NCI-H2196 treated with DMSO at 0.1 percent for 48 hours (cell line): ENCODE measurements around the gene SEC24C.
"Not testable (repeated sequence)": the region's sequence is repeated elsewhere in the genome, so short reads cannot be mapped to it uniquely, and the experiment has no call there.

Experiments used
- DNase-seq: peaks from one replicate; lab custom pipeline; 2025; ENCODE audit not compliant: unreplicated experiment; lab: John Stamatoyannopoulos, UW

Gene SEC24C

DNA sequence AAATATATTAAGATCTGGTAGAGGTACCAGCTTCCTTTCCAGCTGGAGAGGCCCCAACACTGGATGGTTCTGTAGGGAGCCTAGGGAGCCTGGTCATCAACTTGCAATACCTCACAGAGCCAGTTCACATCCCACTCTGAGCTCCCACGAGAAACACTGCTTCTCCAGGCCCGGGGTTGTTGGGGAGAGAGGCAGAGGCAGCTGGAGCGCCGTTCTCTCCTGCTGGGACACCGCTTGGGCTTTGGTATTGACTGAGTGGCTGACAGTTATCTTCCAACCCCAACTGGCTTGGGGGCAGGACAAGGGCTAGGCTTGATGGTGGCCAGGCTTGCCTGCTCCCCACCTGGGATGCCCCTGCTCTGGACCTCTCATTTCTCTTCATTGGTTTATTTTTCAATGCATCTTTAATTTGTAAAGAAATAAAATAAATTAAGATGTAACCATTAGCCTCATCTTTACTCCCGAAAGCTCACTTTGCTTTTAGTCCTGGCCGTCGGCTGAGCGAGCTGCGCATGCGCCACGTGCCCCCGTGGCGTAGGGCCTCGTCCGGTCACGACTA is 27.6 kb downstream of the SEC24C start:
- DNase-seq = no peak

DNA sequence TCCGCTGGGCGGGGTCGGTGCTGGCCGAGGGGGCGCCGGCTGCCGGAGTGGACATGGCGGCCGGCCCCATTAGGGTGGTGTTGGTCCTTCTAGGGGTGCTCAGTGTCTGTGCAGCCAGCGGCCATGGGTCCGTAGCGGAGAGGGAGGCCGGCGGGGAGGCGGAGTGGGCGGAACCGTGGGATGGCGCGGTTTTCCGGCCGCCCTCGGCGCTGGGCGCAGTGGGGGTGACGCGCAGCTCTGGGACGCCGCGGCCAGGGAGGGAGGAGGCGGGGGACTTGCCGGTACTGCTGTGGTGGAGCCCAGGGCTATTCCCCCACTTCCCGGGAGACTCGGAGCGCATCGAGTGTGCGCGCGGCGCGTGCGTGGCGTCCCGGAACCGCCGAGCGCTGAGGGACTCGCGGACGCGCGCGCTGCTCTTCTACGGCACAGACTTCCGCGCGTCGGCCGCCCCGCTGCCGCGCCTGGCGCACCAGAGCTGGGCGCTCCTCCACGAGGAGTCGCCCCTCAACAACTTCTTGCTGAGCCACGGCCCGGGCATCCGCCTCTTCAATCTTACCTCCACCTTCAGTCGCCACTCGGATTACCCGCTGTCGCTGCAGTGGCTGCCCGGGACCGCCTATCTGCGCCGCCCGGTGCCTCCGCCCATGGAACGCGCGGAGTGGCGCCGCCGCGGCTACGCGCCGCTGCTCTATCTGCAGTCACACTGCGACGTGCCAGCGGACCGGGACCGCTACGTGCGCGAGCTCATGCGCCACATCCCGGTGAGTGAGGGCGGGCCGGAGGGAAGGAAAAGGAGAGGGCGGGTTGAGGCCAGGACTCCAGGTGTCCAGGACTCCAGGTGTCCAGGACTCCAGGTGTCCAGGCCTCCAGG is 28.3 kb downstream of the SEC24C start:
- peak; percentile 66 for DNase-seq

GRCh38 chr10:73773152-73773879 is 29.1 kb downstream of the SEC24C start:
- no peak for DNase-seq

GRCh38 chr10:73774637-73775036 is 30.5 kb downstream of the SEC24C start:
- no peak for DNase-seq

GRCh38 chr10:73779018-73779417 is 34.8 kb downstream of the SEC24C start:
- no peak for DNase-seq

DNA sequence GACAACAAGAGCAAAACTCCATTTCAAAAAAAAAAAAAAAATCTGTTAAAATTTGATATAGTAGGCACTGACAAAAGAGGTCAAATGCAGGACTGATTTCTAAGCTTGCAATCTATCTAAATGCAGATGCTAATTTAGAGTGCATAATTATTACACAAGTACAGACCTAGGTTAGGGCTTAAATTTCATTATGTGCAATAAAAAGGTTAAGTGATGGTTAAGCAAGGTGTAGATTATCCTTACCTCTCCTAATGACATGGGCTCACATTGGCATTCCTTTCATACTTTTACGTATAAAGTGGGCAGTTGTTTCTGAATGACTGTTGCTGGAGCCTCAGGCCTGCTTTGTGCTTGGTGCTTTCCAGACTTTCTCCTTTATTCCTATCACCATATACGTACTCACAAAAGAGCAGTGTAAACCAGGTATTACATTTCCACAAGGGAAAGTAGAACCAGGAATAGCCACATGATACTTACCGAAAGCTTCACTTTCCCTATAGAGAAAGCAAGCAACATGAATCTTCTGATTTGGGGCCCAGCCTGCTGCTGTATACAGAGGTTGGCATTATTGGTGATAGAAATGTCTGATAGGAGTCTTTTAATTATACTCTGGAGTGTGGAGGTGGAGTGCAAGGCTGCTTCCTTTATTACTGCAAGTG is 35.5 kb downstream of the SEC24C start:
- no peak for DNase-seq

DNA sequence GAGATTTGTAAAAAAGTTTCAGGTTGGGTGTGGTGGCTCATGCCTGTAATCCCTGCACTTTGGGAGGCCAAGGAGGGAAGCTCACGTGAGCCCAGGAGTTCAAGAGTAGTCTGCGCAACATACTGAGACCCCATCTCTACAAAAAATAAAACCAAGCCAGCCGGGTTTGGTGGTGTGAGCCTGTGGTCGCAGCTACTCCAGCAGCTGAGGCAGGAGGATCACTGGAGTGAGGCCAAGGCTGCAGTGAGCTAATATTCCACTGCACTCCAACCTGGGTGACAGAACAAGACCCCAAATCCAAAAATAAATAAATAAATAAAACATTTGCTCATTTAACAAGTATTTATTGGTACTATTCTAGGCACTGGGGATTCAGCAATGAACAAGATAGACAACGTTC is 36.1 kb downstream of the SEC24C start:
- DNase-seq = no peak

- DNase-seq = no peak
Observed at GRCh38 chr10:73780966-73781365, 36.8 kb downstream of the SEC24C start.

DNA sequence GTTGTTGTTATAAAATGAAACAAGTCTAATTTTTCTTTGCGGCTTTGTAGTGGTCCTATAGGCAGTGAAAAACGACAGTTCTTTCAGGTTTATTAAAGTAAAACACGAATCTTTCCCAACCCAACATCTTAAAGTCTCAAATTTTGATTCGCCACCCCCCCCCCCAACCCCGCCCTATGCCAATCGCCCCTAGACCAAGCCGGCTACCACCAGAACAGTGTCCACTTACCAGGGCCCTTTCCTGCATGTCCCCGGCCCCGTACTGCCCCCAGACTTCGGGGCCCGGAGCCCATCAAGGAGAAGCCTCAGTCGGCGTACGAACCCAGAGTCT is 37.3 kb downstream of the SEC24C start:
- no peak for DNase-seq

GRCh38 chr10:73781879-73782748 is 37.9 kb downstream of the SEC24C start, which contains the start of gene CHCHD1:
Gene CHCHD1 (plus strand): TSS chr10:73782048. CDS start chr10:73782076, 28 bp downstream.
- peak; percentile 84 for DNase-seq

GRCh38 chr10:73782749-73783085 is 38.5 kb downstream of the SEC24C start:
- DNase-seq = no peak

GRCh38 chr10:73785211-73785720 is 41.1 kb downstream of the SEC24C start, which contains the start of gene ZSWIM8:
Gene ZSWIM8 (plus strand): TSS chr10:73785606. CDS start chr10:73785879, 273 bp downstream.
- DNase-seq = peak; percentile 87

- DNase-seq = no peak
Observed at GRCh38 chr10:73785721-73786511, 41.7 kb downstream of the SEC24C start.

- no peak for DNase-seq
Observed at GRCh38 chr10:73786512-73786885, 42.3 kb downstream of the SEC24C start.

DNA sequence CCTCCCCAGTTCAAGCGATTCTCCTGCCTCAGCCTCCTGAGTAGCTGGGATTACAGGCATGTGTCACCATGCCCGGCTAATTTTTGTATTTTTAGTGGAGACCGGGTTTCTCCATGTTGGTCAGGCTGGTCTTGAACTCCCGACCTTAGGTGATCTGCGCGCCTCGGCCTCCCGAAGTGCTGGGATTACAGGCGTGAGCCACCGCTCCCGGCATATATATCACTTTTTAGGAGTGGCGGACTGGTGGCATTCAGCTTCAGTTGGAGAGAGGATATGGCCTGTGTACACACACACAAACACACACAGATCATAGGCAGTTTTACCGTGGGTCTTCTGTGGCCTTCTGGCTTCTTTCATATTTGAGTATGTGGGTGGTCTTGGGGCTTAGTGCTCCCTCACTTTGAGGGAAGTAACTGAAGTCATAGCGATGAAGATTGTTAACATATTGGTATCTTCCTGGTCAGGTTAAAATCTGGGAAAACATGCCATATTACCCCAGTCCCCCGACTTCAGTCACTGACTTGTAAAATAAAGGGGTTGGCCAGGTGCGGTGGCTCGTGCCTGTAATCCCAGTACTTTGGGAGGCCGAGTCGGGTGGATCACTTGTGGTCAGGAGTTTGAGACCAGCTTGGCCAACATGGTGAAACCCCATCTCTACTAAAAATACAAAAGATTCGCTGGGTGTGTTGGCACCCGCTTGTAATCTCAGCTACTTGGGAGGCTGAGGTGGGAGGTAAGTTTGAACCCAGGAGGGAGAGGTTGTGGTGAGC is 43.0 kb downstream of the SEC24C start:
- not testable (repeated sequence) for DNase-seq

- DNase-seq = no peak
Observed at GRCh38 chr10:73788864-73789658, 44.9 kb downstream of the SEC24C start.

DNA sequence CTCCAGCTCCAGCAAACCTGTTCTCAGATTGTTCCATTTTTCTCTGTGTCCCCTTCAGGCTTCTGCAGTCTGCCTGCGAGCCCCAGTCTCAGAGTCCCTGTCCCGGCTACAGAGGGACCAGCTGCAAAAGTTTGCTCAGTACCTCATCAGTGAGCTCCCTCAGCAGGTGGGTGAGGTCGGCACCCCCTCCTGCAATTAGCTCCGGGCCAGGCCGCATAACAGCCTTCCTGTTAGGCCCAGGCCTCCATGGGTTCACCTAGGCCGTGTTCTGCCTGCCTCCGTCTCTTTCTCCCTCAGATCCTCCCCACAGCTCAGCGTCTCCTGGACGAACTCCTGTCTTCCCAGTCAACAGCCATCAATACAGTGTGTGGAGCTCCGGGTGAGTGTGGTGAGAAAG is 45.5 kb downstream of the SEC24C start:
- DNase-seq = no peak
